Peyer's patch (tissue), 4 donors: ENCODE results near the gene SUPT20H. TPM values are rescaled to one million over a fixed set of nuclear protein-coding genes. Genes with fewer than 3 reads are reported as not detected.

Experiments
- DNase-seq, 3 donors: peaks; one replicate each; pipeline ENCODE4 v3.0.0-alpha.2; 2017 to 2019
- H3K27ac ChIP-seq, 4 donors: fragments of 200-600 bp; sonication (generic); one replicate each; pipeline ENCODE4 v1.5.1; 2016 to 2019
- H3K27me3 ChIP-seq, 2 donors: fragments of 200-600 bp; sonication (generic); one replicate each; pipeline ENCODE4 v1.5.1; 2019
- H3K36me3 ChIP-seq, 3 donors: fragments of 200-600 bp; sonication (generic); one replicate each; pipeline ENCODE4 v1.5.1; 2016 to 2019
- H3K4me1 ChIP-seq, 4 donors: fragments of 200-600 bp; sonication (generic); one replicate each; pipeline ENCODE4 v1.5.1; 2016 to 2019
- H3K4me3 ChIP-seq, 4 donors: fragments of 200-600 bp; sonication (generic); 1 replicate in 3 of 4; 2 replicates in 1 of 4; pipeline ENCODE4 v1.5.1; 2016 to 2019; ENCODE audit warnings: mild to moderate bottlenecking in 1 of 4
- H3K9me3 ChIP-seq, 4 donors: fragments of 200-600 bp; sonication (generic); one replicate each; pipeline ENCODE4 v1.5.1; 2016 to 2019; ENCODE audit warnings: mild to moderate bottlenecking in 1 of 4
- CTCF ChIP-seq, 6 experiments: fragments of 450-650 bp in 4 of 6; fragments of 200-600 bp in 2 of 6; sonication (generic) in 1 of 6; IDR thresholded peaks; one replicate each; pipeline ENCODE4 v1.5.1; 2017 to 2019; ENCODE audit warnings: antibody characterized with exemption in 6 of 6, mild to moderate bottlenecking in 3 of 6, moderate library complexity in 1 of 6
- POLR2A ChIP-seq, 2 donors: fragments of 450-650 bp; IDR thresholded peaks; one replicate each; pipeline ENCODE4 v1.5.1; 2017; ENCODE audit warnings: antibody characterized with exemption in 2 of 2, mild to moderate bottlenecking in 2 of 2, moderate library complexity in 2 of 2
- total RNA-seq, 4 donors: library from RNA; depleted of rRNA; stranded (reverse); fragments of >200 nt; gene quantifications; one replicate each; pipeline ENCODE4 v1.1.0, GENCODE V29; 2016

Gene SUPT20H
- total RNA-seq, 4 donors from 2014 or later: 46.1 to 81.7 (median 61.7) TPM

- Histone ChIP-seq H3K4me1 (no peaks in the 10 kb centered on the region), H3K27ac (no peak overlapping the region), H3K4me3 (no peak overlapping the region), H3K36me3 (peaks cover 0 to 48% (median 0%) of the 10 kb centered on the region in 3 donors), H3K9me3 (no peaks in the 10 kb centered on the region), H3K27me3 (no peaks in the 10 kb centered on the region)
- TF ChIP-seq POLR2A (IDR thresholded peaks at IDR 0.05) (no peak), CTCF (IDR thresholded peaks at IDR 0.05) (peak in 4 of 6 experiments; percentile 31 to 54 (median 49))
- DNase-seq: no peak
These were observed 78.2 kb downstream of the SUPT20H start for GRCh38 chr13:36981156-36981743.

GRCh38 chr13:36979361-36980050 is 80.0 kb downstream of the SUPT20H start:
- Histone ChIP-seq H3K27me3 (no peaks in the 10 kb centered on the region), H3K4me1 (no peaks in the 10 kb centered on the region), H3K9me3 (no peaks in the 10 kb centered on the region), H3K27ac (no peak overlapping the region), H3K4me3 (no peak overlapping the region), H3K36me3 (peaks cover 0 to 54% (median 0%) of the 10 kb centered on the region in 3 donors)
- TF ChIP-seq CTCF (IDR thresholded peaks at IDR 0.05): no peak
- no peak for TF ChIP-seq POLR2A (IDR thresholded peaks at IDR 0.05)
- no peak for DNase-seq

- no peak overlapping the region for H3K4me3 ChIP-seq
- TF ChIP-seq POLR2A (IDR thresholded peaks at IDR 0.05) (no peak), CTCF (IDR thresholded peaks at IDR 0.05) (no peak)
- H3K27me3 ChIP-seq: no peaks in the 10 kb centered on the region
- DNase-seq: no peak
- H3K9me3 ChIP-seq: no peaks in the 10 kb centered on the region
- peaks cover 0 to 55% (median 0%) of the 10 kb centered on the region in 3 donors for H3K36me3 ChIP-seq
- no peaks in the 10 kb centered on the region for H3K4me1 ChIP-seq
- no peak overlapping the region for H3K27ac ChIP-seq
These were observed 84.3 kb downstream of the SUPT20H start for GRCh38 chr13:36975172-36975571.

- Histone ChIP-seq H3K9me3 (no peaks in the 10 kb centered on the region), H3K36me3 (peaks cover 0 to 65% (median 0%) of the 10 kb centered on the region in 3 donors), H3K4me1 (no peaks in the 10 kb centered on the region), H3K27me3 (no peaks in the 10 kb centered on the region), H3K27ac (no peak overlapping the region), H3K4me3 (no peak overlapping the region)
- no peak for TF ChIP-seq CTCF (IDR thresholded peaks at IDR 0.05)
- TF ChIP-seq POLR2A (IDR thresholded peaks at IDR 0.05): no peak
- DNase-seq: no peak
These were observed 85.7 kb downstream of the SUPT20H start for GRCh38 chr13:36973621-36974295.

- Histone ChIP-seq H3K27ac (no peak overlapping the region), H3K27me3 (no peaks in the 10 kb centered on the region), H3K4me3 (no peak overlapping the region), H3K36me3 (peaks cover 0 to 67% (median 0%) of the 10 kb centered on the region in 3 donors), H3K4me1 (no peaks in the 10 kb centered on the region), H3K9me3 (no peaks in the 10 kb centered on the region)
- no peak for TF ChIP-seq POLR2A (IDR thresholded peaks at IDR 0.05)
- TF ChIP-seq CTCF (IDR thresholded peaks at IDR 0.05): no peak
- DNase-seq: no peak
These were observed 86.5 kb downstream of the SUPT20H start for GRCh38 chr13:36973009-36973408.
